ENCODE measurements around the gene AATK. TPM values are rescaled to one million over a fixed set of nuclear protein-coding genes. Genes with fewer than 3 reads are reported as not detected.
"Not testable (repeated sequence)": the region's sequence is repeated elsewhere in the genome, so short reads cannot be mapped to it uniquely, and the experiment has no call there.

AATK gene
- total RNA-seq, 1 donor from 2014 or later = 0.67 TPM

- H3K27me3 Mint-ChIP-seq (ENCODE audit: low read depth) = peaks cover 7% of the 10 kb centered on the region
- TF ChIP-seq CTCF (IDR thresholded peaks at IDR 0.05) = no peak
Observed at GRCh38 chr17:81151278-81151677, 14.7 kb downstream of the AATK start.

GRCh38 chr17:81150377-81151077, 15.5 kb downstream of the AATK start:
- no peaks in the 10 kb centered on the region for H3K36me3 Mint-ChIP-seq (ENCODE audit: low read depth)
- TF ChIP-seq CTCF (IDR thresholded peaks at IDR 0.05) = no peak

More at GRCh38 chr17:81151278-81151677, 14.7 kb downstream of the AATK start:
- H3K9me3 Mint-ChIP-seq (ENCODE audit: low read depth) = no peaks in the 10 kb centered on the region
- H3K27ac Mint-ChIP-seq (ENCODE audit: unreplicated experiment) = no peak overlapping the region
- no peak overlapping the region for H3K4me3 Mint-ChIP-seq (ENCODE audit: unreplicated experiment)
- DNase-seq (ENCODE audit: low spot score) = no peak
- peaks cover 2% of the 10 kb centered on the region for H3K4me1 Mint-ChIP-seq (ENCODE audit: low read depth)
- H3K36me3 Mint-ChIP-seq (ENCODE audit: low read depth) = no peaks in the 10 kb centered on the region

GRCh38 chr17:81148986-81149533, 17.0 kb downstream of the AATK start:
- Mint-ChIP-seq H3K27ac (ENCODE audit: unreplicated experiment) (no peak overlapping the region), H3K9me3 (ENCODE audit: low read depth) (no peaks in the 10 kb centered on the region), H3K27me3 (ENCODE audit: low read depth) (peaks cover 7% of the 10 kb centered on the region), H3K4me3 (ENCODE audit: unreplicated experiment) (no peak overlapping the region), H3K4me1 (ENCODE audit: low read depth) (peaks cover 2% of the 10 kb centered on the region), H3K36me3 (ENCODE audit: low read depth) (no peaks in the 10 kb centered on the region)
- TF ChIP-seq CTCF (IDR thresholded peaks at IDR 0.05) = no peak
- DNase-seq (ENCODE audit: low spot score) = no peak

More at GRCh38 chr17:81150377-81151077, 15.5 kb downstream of the AATK start:
- H3K27me3 Mint-ChIP-seq (ENCODE audit: low read depth) = peaks cover 7% of the 10 kb centered on the region
- no peak for DNase-seq (ENCODE audit: low spot score)
- peaks cover 2% of the 10 kb centered on the region for H3K4me1 Mint-ChIP-seq (ENCODE audit: low read depth)
- H3K4me3 Mint-ChIP-seq (ENCODE audit: unreplicated experiment) = no peak overlapping the region
- H3K9me3 Mint-ChIP-seq (ENCODE audit: low read depth) = no peaks in the 10 kb centered on the region
- H3K27ac Mint-ChIP-seq (ENCODE audit: unreplicated experiment) = no peak overlapping the region

GRCh38 chr17:81148571-81148970, 17.4 kb downstream of the AATK start:
- Mint-ChIP-seq H3K27ac (ENCODE audit: unreplicated experiment) (no peak overlapping the region), H3K4me3 (ENCODE audit: unreplicated experiment) (no peak overlapping the region), H3K4me1 (ENCODE audit: low read depth) (peaks cover 2% of the 10 kb centered on the region), H3K9me3 (ENCODE audit: low read depth) (no peaks in the 10 kb centered on the region), H3K36me3 (ENCODE audit: low read depth) (no peaks in the 10 kb centered on the region), H3K27me3 (ENCODE audit: low read depth) (peaks cover 7% of the 10 kb centered on the region)
- no peak for DNase-seq (ENCODE audit: low spot score)
- no peak for TF ChIP-seq CTCF (IDR thresholded peaks at IDR 0.05)

GRCh38 chr17:81147701-81148100, 18.3 kb downstream of the AATK start:
- Mint-ChIP-seq H3K4me3 (ENCODE audit: unreplicated experiment) (no peak overlapping the region), H3K9me3 (ENCODE audit: low read depth) (no peaks in the 10 kb centered on the region), H3K4me1 (ENCODE audit: low read depth) (no peaks in the 10 kb centered on the region), H3K27ac (ENCODE audit: unreplicated experiment) (no peak overlapping the region), H3K27me3 (ENCODE audit: low read depth) (peaks cover 5% of the 10 kb centered on the region), H3K36me3 (ENCODE audit: low read depth) (no peaks in the 10 kb centered on the region)
- no peak for DNase-seq (ENCODE audit: low spot score)
- TF ChIP-seq CTCF (IDR thresholded peaks at IDR 0.05) = no peak

- H3K27ac Mint-ChIP-seq (ENCODE audit: unreplicated experiment); H3K27me3 Mint-ChIP-seq (ENCODE audit: low read depth); H3K9me3 Mint-ChIP-seq (ENCODE audit: low read depth); H3K36me3 Mint-ChIP-seq (ENCODE audit: low read depth); DNase-seq (ENCODE audit: low spot score); H3K4me1 Mint-ChIP-seq (ENCODE audit: low read depth); H3K4me3 Mint-ChIP-seq (ENCODE audit: unreplicated experiment): not testable (repeated sequence)
Observed at GRCh38 chr17:81146208-81146607, 19.8 kb downstream of the AATK start.
